HepG2 (cell line): ENCODE measurements around the gene DDT. TPM values are rescaled to one million over a fixed set of nuclear protein-coding genes. Genes with fewer than 3 reads are reported as not detected.

Source experiments
- ATM ChIP-seq: fragments of 450-650 bp; IDR thresholded peaks from 2 replicates; pipeline ENCODE4 v1.7.1; 2017; ENCODE audit warnings: mild to moderate bottlenecking, borderline replicate concordance
- HMGA1 ChIP-seq: sonication (generic); formaldehyde crosslinking; conservative IDR thresholded peaks from 2 replicates; pipeline ENCODE4 v1.4.0; 2020; ENCODE audit warnings: missing genetic modification reagents
- HNF4G ChIP-seq, 2 experiments: sonication (generic) in 1 of 2; formaldehyde crosslinking in 1 of 2; IDR thresholded peaks; 2 replicates each; pipeline versions ENCODE4 v1.4.0 to v1.6.1; 2011 to 2020; ENCODE audit warnings: borderline replicate concordance in 2 of 2, low read depth in 2 of 2, mild to moderate bottlenecking in 2 of 2, low read length in 1 of 2, missing genetic modification reagents in 1 of 2, moderate library complexity in 1 of 2
- MZF1 ChIP-seq: sonication (generic); formaldehyde crosslinking; IDR thresholded peaks from 2 replicates; pipeline ENCODE4 v1.8.1; 2023; ENCODE audit warnings: mild to moderate bottlenecking, missing genetic modification reagents, borderline replicate concordance
- NFE2L1 ChIP-seq: sonication (generic); formaldehyde crosslinking; IDR thresholded peaks from 2 replicates; pipeline ENCODE4 v1.4.0; 2020; ENCODE audit warnings: missing genetic modification reagents, mild to moderate bottlenecking, borderline replicate concordance
- NFIB ChIP-seq: sonication (generic); formaldehyde crosslinking; IDR thresholded peaks from 2 replicates; pipeline ENCODE4 v1.9.0; 2021; ENCODE audit warnings: missing genetic modification reagents, mild to moderate bottlenecking, borderline replicate concordance
- TMF1 ChIP-seq: sonication (generic); formaldehyde crosslinking; IDR thresholded peaks from 2 replicates; pipeline ENCODE4 v1.8.1; 2022; ENCODE audit warnings: low read depth, missing genetic modification reagents
- ZNF569 ChIP-seq: sonication (generic); formaldehyde crosslinking; IDR thresholded peaks from 2 replicates; pipeline ENCODE4 v1.5.0; 2020; ENCODE audit warnings: mild to moderate bottlenecking, missing genetic modification reagents, moderate library complexity, borderline replicate concordance
- polyA plus RNA-seq, 8 experiments: library from polyadenylated mRNA; depleted of rRNA in 3 of 8; stranded (reverse) in 7 of 8; unstranded in 1 of 8; fragments of >200 nt; fragmentation: Illumina TruSeq in 4 of 8; extraction: Trizol in 4 of 8; gene quantifications; 2 replicates each; pipeline versions ENCODE4 v1.2.1 to v1.2.3, GENCODE V29; 2011 to 2016; ENCODE audit warnings: low read depth in 4 of 8, missing spikeins in 1 of 8, mixed read lengths in 1 of 8; ENCODE audit not compliant: insufficient read depth in 1 of 8
- total RNA-seq, 5 experiments: library from RNA; depleted of rRNA; stranded (reverse); fragments of >200 nt; fragmentation: Illumina TruSeq; extraction: Trizol; gene quantifications; 2 replicates each; pipeline ENCODE4 v1.2.3, GENCODE V29; 2016; ENCODE audit warnings: low read depth in 1 of 5
- TF ChIP-seq, protein P1 (sequence below): sonication (generic); formaldehyde crosslinking; IDR thresholded peaks from 2 replicates; pipeline ENCODE4 v1.8.1; 2023; ENCODE audit warnings: mild to moderate bottlenecking, missing genetic modification reagents
- TF ChIP-seq, protein P2 (sequence below), 2 experiments: sonication (generic) in 1 of 2; formaldehyde crosslinking in 1 of 2; IDR thresholded peaks; 2 replicates each; pipeline versions ENCODE4 v1.6.1 to v1.9.0; 2014 to 2022; ENCODE audit warnings: antibody characterized with exemption in 1 of 2, borderline replicate concordance in 1 of 2, inconsistent platforms in 1 of 2, low read depth in 1 of 2, missing genetic modification reagents in 1 of 2
- TF ChIP-seq, protein P3 (sequence below): sonication (generic); formaldehyde crosslinking; conservative IDR thresholded peaks from 2 replicates; pipeline ENCODE4 v1.5.0; 2020; ENCODE audit warnings: missing genetic modification reagents
- TF ChIP-seq, protein P4 (sequence below): sonication (generic); formaldehyde crosslinking; IDR thresholded peaks from 2 replicates; pipeline ENCODE4 v1.8.0; 2022; ENCODE audit warnings: missing genetic modification reagents, low read depth, mild to moderate bottlenecking, borderline replicate concordance
- TF ChIP-seq, protein P5 (sequence below): sonication (generic); formaldehyde crosslinking; IDR thresholded peaks from 2 replicates; pipeline ENCODE4 v1.4.0; 2020; ENCODE audit warnings: missing genetic modification reagents, borderline replicate concordance

Gene DDT
- total and polyA plus RNA-seq, 2 of the 13 experiments (the other 11 are each of a cell fraction or from before 2014, with no cell fraction given) = 143 to 181 TPM

DNA sequence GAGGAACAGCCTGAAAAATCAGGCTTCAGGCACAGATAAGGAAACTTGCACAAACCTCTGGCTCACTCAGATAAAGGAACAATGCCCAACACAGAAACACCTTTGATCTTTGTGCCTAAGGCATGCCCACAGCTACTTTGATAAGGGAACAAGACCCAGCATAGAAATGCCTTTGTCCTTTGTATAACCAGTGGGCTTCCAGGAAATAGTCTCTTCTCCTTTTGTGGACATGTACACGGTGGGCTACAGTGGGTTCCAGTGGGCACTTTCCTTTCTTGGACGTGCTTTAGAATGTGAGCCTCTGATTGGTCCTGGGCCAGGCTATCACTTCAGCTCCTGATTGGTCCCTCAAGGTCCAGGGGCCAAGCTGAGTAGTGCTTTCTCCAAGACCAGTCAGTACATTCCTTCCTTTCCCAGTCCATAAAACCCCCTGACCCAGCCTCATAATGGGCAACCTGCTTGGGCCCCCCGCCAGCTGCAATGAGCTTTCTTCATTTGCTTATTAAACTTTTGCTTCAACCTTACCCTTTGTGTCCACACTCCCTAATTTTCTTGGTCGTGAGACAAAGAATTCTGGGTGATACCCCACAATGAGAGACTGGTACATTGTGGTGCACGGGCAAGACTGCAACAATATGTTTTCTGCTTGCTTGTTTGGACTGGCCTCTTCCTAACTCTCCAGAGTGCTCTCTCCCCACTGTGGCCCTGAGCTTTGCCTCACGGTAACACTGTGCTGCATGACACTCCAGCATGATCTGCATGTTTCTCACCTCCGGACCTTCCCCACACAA is 35.2 kb upstream of the DDT start (continued):
- TF ChIP-seq, protein P1, sequence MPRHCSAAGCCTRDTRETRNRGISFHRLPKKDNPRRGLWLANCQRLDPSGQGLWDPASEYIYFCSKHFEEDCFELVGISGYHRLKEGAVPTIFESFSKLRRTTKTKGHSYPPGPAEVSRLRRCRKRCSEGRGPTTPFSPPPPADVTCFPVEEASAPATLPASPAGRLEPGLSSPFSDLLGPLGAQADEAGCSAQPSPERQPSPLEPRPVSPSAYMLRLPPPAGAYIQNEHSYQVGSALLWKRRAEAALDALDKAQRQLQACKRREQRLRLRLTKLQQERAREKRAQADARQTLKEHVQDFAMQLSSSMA = no peak
- TF ChIP-seq ZNF569 (CRISPR knock-in tag) = no peak
- no peak for TF ChIP-seq MZF1
- TF ChIP-seq NFIB = no peak
- TF ChIP-seq, protein P2, sequence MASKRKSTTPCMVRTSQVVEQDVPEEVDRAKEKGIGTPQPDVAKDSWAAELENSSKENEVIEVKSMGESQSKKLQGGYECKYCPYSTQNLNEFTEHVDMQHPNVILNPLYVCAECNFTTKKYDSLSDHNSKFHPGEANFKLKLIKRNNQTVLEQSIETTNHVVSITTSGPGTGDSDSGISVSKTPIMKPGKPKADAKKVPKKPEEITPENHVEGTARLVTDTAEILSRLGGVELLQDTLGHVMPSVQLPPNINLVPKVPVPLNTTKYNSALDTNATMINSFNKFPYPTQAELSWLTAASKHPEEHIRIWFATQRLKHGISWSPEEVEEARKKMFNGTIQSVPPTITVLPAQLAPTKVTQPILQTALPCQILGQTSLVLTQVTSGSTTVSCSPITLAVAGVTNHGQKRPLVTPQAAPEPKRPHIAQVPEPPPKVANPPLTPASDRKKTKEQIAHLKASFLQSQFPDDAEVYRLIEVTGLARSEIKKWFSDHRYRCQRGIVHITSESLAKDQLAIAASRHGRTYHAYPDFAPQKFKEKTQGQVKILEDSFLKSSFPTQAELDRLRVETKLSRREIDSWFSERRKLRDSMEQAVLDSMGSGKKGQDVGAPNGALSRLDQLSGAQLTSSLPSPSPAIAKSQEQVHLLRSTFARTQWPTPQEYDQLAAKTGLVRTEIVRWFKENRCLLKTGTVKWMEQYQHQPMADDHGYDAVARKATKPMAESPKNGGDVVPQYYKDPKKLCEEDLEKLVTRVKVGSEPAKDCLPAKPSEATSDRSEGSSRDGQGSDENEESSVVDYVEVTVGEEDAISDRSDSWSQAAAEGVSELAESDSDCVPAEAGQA (IDR thresholded peaks at IDR 0.05; ENCODE audit: low read depth) = no peak
- TF ChIP-seq, protein P2 (CRISPR knock-in tag; IDR thresholded peaks at IDR 0.05; ENCODE audit: borderline replicate concordance) = no peak
- TF ChIP-seq, protein P3, sequence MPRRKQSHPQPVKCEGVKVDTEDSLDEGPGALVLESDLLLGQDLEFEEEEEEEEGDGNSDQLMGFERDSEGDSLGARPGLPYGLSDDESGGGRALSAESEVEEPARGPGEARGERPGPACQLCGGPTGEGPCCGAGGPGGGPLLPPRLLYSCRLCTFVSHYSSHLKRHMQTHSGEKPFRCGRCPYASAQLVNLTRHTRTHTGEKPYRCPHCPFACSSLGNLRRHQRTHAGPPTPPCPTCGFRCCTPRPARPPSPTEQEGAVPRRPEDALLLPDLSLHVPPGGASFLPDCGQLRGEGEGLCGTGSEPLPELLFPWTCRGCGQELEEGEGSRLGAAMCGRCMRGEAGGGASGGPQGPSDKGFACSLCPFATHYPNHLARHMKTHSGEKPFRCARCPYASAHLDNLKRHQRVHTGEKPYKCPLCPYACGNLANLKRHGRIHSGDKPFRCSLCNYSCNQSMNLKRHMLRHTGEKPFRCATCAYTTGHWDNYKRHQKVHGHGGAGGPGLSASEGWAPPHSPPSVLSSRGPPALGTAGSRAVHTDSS (CRISPR knock-in tag) = no peak
- no peak for TF ChIP-seq NFE2L1 (CRISPR knock-in tag)
- TF ChIP-seq, protein P4, sequence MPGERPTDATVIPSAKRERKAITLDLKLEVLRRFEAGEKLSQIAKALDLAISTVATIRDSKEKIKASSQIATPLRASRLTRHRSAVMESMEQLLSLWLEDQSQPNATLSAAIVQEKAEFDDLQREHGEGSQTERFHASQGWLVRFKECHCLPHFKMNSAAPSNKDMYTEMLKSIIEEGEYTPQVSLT = no peak
- TF ChIP-seq HNF4G (IDR thresholded peaks at IDR 0.05; ENCODE audit: borderline replicate concordance, low read depth, low read length) = peak; percentile 77; the same call in 1 of the 2 replicates
- no peak; the same call in 1 of the 2 replicates for TF ChIP-seq HNF4G (CRISPR knock-in tag; IDR thresholded peaks at IDR 0.05; ENCODE audit: borderline replicate concordance, low read depth)
- TF ChIP-seq TMF1 (CRISPR knock-in tag) = no peak
- no peak for TF ChIP-seq HMGA1 (CRISPR knock-in tag)
- TF ChIP-seq, protein P5, sequence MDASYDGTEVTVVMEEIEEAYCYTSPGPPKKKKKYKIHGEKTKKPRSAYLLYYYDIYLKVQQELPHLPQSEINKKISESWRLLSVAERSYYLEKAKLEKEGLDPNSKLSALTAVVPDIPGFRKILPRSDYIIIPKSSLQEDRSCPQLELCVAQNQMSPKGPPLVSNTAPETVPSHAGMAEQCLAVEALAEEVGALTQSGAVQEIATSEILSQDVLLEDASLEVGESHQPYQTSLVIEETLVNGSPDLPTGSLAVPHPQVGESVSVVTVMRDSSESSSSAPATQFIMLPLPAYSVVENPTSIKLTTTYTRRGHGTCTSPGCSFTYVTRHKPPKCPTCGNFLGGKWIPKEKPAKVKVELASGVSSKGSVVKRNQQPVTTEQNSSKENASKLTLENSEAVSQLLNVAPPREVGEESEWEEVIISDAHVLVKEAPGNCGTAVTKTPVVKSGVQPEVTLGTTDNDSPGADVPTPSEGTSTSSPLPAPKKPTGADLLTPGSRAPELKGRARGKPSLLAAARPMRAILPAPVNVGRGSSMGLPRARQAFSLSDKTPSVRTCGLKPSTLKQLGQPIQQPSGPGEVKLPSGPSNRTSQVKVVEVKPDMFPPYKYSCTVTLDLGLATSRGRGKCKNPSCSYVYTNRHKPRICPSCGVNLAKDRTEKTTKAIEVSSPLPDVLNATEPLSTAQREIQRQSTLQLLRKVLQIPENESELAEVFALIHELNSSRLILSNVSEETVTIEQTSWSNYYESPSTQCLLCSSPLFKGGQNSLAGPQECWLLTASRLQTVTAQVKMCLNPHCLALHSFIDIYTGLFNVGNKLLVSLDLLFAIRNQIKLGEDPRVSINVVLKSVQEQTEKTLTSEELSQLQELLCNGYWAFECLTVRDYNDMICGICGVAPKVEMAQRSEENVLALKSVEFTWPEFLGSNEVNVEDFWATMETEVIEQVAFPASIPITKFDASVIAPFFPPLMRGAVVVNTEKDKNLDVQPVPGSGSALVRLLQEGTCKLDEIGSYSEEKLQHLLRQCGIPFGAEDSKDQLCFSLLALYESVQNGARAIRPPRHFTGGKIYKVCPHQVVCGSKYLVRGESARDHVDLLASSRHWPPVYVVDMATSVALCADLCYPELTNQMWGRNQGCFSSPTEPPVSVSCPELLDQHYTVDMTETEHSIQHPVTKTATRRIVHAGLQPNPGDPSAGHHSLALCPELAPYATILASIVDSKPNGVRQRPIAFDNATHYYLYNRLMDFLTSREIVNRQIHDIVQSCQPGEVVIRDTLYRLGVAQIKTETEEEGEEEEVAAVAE (CRISPR knock-in tag) = peak; percentile 98
- no peak for TF ChIP-seq ATM
